Cardiac septum (tissue), 1 donor: ENCODE data around the gene FXYD7. TPM values are rescaled to one million over a fixed set of nuclear protein-coding genes. Genes with fewer than 3 reads are reported as not detected.

Source experiments
- DNase-seq: peaks from one replicate; pipeline ENCODE4 v3.0.0-alpha.2; 2020; ENCODE audit warnings: low spot score
- intact Hi-C: fragments of 100-400 bp; cut with DNase I; formaldehyde crosslinking; loops from one replicate; pipeline ENCODE4 v1.14.0; 2022
- total RNA-seq: library from RNA; stranded (reverse); fragmentation: NEBNext Ultra II Directional; extraction: Animal tissue kit (Norgen Biotek cat#: 25700); gene quantifications from one replicate; pipeline ENCODE4 v1.2.1, GENCODE V29; 2021
- donor health status: DM: no; HTN: no; CAD: no.

FXYD7 gene
- total RNA-seq, 1 donor from 2014 or later = not detected

DNA sequence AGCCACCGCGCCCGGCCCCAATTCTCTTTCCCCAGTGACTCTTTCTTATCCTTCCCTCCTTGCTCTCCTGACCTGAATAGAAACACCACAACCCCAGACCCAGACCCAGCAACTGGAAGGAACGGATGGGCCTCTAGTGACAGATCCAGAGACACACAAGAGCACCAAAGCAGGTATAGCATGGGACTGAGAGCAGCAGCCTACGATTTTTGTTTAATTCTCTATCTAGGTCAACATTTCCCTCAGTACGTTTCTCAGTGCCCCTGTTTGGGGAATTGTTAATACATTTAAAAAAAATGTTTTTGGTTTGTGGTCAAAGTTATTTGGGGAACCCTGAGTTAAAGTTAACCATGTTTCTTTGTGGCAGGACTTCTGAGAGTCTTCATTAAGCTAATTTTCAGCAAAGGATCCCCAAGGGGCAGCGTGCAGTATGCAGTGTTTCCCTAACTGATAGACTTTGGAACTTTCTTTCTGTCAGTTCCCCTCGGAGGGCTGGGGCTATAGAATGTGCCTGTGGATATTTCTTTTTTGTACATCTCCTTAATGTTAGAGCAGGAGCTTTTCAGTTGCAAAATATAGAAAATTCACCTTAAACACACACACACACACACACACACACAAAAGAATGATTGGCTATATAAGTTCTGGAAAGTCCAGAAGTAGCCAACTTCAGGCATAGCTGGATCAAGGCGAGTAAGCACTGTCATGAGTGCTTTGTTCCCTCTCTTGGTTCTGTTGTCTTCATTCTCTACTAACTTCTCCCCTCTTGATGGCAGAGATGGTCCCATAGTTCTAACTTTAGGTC, 17.8 kb downstream of the FXYD7 start:
- DNase-seq = no peak
- intact Hi-C loops = no loop called here

DNA sequence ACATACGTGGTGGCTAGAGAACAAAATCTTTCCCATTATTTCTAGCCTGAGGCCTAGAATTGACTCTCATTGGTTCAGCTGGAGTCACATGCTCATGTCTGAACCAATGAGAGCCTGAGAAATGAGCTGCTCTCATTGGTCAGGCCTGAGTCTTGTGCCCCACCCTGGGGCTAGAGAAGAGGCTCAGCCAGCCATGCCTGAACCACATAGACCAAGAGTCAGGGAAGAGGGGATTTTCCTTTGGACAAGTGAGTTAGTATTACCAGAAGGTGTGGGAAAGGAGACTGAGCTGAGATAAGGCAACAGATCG, 18.3 kb downstream of the FXYD7 start:
- intact Hi-C loops = no loop called here

DNA sequence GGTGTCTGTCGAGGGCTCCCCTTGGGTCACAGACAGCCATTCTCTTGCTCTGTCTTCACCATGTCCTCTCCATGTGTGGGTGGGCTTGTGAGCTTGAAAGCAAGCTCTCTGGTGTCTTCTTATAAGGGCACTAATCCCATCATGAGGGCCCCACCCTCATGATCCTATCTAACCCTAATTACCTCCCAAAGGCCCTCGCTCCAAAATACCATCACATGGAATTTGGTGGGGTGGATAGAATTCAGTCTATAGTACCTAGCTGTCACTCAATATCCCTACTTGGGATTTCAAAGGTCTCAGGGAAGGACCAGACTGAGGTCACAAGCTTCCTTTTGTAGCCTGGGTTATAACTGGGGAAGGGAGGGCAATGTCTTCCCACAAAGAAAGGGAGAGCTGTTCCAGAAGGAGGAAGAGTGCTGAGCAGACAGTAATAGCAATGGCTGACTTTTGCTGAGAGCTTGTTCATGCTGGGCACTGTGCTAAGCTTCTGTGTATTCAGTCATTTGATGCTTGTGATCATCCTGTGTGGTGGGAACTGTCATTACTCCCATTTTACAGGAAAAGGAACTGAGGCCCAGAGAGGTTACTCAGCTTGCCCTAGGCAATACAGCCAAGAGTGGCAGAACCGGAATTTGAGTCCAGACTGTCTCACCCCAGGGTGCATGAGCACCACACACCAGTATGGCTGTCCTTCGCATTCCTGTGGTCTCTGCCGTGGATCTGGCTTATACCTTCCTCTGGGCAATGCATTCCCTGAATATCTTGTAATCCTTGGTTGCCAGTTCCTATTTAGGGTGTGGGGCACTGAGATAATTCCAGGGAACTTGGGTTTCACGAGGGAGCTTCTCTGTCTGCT, 19.6 kb downstream of the FXYD7 start:
- intact Hi-C loops = no loop called here
- no peak for DNase-seq

More for the DNA sequence above, 18.3 kb downstream of the FXYD7 start:
- DNase-seq = no peak

DNA sequence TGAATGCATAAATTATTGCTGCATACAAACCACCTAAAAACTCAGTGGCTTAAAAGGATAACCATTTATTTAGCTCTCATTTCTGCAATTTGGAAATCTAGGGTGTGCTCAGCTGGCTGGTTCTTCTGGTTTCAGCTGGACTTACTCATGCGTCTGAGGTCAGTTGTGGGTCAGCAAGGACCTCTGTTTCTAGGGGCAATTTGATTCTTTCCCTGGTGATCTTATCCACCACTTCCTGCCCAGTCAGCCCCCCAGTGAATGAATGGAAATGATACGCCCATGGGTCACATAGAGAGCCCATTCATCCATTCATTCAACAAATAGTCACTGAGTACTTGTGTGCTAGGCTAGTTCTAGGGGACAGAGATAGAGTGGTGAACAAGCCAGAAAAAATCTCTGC, 21.4 kb downstream of the FXYD7 start:
- peak; percentile 10 for DNase-seq
- intact Hi-C loops = no loop called here

DNA sequence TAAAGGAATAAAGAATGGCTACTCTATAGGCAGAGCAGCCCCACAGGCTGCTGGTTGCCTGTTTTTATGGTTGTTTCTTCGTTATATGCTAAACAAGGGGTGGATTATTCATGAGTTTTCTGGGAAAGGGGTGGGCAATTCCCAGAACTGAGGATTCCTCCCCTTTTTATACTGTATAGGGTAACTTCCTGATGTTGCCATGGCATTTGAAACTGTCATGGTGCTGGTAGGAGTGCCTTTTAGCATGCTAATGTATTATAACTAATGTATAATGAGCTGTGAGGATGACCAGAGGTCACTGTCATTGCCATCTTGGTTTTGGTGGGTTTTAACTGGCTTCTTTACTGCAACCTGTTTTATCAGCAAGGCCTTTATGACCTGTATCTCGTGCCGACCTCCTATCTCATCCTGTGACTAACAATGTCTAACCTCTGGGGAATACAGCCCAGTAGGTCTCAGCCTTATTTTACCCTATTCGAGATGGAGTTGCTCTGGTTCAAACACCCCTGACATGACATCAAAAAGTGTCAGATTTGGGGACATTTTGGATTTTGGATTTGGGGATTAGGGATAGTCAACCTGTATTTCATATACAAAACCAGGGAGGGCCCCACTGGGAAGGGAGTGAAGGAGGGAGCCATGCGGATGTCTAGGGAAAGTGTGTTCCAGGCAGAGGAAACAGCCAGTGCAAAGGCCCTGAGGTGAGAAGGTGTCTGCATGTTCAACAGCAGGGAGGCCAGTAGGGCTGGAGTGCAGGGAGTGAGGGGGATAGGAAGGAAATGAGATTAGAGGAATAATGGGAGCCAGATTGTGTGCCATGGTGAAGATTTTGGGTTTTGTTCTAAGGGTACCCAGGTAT, 22.4 kb downstream of the FXYD7 start:
- DNase-seq = peak; percentile 26
- intact Hi-C loops = no loop called here

DNA sequence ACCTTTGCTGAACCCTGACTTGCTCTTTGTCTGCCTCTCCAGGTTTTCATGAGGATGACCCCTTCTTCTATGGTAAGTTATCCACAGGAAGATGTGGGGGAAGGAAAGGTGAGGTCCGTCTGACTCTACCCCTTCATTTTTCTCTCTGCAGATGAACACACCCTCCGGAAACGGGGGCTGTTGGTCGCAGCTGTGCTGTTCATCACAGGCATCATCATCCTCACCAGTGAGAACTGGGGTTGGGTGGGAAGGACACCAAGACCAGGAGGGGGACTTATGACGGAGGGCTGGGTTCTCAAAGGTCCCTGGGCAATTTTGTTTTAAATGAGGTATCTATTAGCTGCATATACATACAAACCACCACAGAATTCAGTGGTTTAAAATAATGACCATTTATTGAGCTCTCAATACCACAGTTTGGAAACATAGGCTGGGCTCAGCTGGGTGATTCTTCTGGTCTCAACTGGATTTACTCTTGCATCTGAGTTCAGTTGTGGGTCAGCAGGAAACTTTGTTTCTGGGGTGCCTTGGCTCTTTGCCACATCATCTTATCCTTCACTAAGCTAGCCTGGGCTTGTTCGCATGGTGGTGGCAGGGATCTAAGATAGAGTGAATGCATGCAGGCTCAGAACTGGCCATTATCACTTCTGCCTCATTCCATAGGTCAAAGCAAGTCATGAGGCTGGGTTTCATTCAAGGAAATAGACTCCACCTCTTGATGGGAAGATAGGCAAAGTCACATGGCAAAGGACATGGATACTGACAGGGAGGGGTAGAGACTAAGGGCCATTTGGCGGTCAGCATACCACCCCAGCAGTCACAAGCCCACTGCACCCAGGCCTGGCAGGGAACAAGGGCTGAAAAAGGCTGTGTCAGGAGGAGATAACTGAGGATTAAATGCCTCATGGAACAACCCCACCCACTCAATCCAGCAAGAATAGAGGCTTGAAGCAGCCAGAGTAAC, 23.3 kb downstream of the FXYD7 start:
- intact Hi-C loops = no loop called here
- peak; percentile 35 for DNase-seq

DNA sequence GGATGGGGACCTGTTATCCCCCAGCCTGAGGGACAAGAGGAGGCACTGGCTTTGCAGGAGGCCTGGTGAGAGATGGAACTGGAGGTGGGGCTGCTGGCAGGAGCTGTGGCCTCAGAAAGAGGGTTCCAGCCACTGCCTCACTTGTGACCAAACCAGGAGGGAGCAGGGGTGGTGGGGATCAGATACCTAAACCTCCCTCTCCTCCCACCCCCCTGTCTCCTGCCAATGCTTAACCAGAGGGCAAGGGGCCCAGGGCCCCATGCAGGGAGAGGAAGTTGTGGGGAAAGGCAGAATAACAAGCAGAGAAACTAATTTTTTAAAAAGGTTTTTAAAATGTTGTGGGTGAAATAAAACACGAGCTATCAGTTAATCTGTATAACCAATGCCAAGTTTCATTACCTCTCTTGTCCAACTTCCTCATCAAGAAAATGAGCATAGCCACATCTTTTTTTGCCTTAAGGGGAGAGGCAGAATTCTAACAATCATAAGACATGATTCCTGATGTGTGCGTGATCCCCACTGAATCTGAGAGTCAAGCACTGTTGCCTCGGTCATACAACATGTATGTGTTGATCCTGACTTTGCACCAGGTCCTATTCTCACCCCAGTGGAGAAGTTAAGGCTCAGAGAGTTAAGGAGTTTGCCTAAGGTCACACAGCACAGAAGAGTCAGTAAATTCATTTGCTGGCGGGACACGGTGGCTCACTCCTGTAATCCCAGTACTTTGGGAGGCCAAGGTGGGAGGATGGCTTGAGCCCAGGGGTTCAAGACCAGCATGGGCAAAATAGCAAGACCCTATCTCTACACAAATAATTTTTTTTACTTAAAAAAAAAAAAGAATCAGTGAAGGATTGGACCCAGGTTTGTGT, 24.4 kb downstream of the FXYD7 start:
- intact Hi-C loops = no loop called here
- DNase-seq = peak; percentile 47

DNA sequence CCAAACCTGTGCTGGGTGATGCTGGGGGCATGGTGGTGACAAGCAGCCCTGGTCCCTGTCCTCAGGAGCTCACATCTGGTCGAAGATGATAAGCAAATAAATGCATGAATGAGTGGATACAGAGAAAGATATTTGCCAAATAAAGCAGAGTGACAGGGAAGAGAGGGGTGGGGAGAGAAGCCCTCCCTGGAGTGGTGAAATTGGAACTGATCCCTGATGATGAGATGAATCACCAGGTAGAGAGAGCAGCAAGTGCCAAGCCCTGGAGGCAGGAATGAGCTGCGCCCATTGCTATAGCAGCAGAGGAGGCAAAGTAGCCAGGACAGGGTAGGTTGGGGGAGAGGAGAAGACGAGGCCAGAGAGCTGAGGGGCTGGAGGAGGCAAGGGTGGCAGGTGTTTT, 25.1 kb downstream of the FXYD7 start:
- DNase-seq = peak; percentile 41
- intact Hi-C loops = no loop called here

DNA sequence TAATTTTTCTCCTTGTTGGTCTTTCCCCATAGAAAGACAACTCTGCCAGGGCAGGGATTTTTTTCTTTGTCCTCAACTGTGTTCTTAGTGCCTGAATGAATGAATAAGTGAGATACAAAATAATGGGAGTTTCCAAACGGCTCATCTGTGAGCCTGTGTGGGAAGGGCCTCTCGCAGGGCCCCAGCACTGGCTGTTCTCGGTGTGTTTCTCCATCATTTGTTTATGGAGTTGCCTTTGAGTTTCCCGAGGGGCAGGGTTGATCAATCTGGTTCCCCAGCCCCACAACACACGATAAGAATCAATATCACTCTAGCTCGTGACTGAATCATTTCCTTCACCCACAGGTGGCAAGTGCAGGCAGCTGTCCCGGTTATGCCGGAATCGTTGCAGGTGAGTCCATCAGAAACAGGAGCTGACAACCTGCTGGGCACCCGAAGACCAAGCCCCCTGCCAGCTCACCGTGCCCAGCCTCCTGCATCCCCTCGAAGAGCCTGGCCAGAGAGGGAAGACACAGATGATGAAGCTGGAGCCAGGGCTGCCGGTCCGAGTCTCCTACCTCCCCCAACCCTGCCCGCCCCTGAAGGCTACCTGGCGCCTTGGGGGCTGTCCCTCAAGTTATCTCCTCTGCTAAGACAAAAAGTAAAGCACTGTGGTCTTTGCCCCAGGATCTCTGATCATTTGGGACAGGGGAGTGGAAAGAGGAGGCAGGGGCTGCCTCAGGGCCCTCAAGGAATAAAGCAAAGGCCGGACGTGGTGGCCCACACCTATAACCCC, 26.4 kb downstream of the FXYD7 start:
- intact Hi-C loops = no loop called here
- no peak for DNase-seq

DNA sequence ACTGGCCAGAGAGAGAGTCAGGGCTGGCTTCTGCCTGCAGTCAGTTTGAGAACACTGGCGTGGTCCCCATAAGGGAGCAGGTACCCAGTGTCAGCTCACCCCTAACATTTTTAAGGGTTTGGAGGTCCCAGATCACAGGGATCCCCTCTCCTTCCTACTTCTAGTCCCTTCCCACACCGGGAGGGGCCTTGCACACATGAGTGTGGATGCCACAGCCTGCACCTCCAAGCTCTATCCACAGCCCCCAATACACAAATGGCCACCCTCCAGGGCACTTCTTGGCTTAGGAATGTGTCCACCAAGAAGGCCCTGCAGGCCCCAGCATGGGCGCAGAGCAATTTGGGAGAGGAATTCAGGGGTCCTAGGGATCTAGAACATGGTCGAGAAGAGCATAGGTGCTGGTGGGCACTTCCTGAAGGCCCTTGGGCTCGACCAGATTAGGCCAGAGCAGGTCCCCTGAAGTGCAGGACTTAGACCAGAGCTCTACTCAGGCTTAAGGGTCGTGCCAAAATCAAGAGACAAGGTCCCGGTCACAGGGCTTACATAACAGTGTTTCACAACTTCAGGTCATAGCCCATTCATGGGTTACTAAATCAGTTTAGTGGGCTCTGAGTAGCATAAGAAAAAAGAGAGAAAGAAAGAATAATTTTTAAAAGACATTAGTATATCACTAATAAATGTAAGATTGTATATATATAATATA, 27.5 kb downstream of the FXYD7 start:
- intact Hi-C loops = no loop called here

DNA sequence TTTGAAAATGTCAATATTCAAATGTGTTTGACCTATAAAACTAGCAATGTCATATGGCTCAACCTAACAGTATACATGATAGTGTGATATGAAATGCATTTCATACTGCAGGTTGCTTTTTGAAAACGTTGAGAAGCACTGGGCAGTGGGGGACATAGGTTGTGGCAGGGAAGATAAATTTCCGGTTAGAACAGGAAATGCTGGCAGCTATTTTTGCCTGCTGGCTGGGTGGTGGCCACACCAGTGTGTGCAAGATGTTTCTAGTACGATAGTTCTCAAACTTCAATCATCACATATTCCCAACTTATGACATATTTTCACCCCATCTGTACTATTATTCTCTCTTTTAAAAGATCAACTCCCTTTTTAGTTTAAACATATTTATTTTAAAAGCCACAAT, 28.7 kb downstream of the FXYD7 start:
- DNase-seq = no peak
- intact Hi-C loops = no loop called here

More for the DNA sequence above, 27.5 kb downstream of the FXYD7 start:
- DNase-seq = no peak

DNA sequence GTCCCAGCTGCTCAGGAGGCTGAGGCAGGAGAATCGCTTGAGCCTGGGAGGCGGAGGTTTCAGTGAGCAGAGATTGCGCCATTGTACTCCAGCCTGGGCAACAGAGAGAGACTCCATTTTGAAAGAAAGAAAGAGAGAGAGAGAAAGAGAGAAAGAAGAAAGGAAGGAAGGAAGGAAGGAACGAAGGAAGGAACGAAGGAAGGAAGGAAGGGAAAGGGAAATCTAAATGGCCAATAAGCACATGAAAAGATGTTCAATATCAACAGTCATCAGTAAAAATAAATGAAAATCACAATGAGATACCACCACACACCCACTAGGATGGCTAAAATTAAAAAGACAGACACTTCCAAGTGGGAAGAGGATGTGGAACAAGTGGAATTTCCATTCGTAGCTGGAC, 31.2 kb downstream of the FXYD7 start:
- no peak for DNase-seq
- intact Hi-C loops = no loop called here

DNA sequence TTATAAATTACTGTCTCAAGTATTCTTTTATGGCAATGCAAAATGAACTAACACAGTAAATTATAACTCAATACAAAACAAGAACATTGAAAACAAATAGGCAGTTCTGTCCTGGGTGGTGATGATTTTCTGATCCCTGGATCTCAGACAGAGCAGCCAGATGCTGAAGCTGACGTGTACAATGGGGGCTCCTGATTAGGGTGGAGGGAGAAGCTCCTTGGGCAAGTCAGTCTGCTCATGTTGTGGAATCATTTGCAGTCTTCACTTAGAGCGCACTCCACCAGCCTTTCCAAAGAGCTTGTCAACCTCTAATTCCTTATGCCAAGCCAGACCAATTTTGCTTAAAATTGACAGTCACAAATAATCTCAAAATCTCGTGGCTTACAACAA, 33.1 kb downstream of the FXYD7 start:
- intact Hi-C loops = no loop called here
- DNase-seq = no peak

DNA sequence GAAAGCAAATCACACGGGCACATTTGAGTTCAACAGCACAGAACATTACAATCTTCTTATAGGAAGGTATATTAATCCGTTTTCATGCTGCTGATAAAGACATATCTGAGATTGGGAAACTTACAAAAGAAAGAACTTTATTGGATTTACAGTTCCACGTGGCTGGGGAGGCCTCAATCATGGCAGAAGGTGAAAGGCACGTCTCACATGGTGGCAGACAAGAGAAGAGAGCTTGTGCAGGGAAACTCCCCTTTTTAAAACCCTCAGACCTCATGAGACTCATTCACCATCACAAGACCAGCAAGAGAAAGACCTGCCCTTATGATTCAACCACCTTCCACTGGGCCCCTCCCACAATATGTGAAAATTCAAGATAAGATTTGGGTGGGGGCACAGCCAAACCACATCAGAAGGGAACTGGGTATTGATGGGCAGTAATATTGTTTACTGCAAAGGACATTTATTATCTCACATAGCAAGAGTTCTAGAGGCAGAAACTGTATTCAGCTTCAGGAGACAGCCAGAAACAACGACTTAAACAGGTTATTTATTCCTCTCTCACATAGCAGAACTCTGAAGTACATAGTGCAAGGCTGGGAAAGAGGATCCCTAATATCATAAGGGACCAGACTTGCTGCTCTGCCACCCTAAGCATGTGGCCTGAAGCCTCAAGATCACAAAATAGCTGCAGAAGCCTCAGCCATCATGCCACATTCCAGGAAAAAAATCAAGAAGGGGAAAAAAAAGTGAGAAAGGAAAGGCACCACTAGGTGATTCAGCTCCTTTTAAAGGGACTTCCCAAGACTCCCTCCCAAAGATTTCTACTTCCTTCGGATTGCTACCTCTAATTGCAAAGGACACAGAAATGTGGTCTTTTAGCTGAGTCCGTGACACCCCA, 34.6 kb downstream of the FXYD7 start:
- DNase-seq = no peak
- intact Hi-C loops = no loop called here

DNA sequence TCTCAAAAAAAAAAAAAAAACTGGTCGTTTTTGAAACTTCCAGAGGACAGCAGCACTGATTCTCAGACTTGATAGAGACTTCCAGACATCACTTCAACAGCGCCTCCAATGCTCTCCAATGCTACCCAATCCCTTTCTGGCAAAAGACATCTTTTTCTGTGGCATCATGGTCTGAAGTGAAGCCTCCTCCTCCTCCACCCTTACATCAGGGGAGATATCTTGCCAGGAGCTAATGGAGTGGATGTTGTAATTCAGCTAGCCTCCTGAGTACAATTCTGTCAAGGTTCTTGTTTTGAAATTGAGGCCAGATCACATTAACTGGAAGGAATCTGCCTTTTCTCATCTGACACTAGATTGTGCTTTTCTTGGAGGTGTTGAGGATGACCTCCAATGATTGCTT, 35.6 kb downstream of the FXYD7 start:
- no peak for DNase-seq
- intact Hi-C loops = no loop called here

DNA sequence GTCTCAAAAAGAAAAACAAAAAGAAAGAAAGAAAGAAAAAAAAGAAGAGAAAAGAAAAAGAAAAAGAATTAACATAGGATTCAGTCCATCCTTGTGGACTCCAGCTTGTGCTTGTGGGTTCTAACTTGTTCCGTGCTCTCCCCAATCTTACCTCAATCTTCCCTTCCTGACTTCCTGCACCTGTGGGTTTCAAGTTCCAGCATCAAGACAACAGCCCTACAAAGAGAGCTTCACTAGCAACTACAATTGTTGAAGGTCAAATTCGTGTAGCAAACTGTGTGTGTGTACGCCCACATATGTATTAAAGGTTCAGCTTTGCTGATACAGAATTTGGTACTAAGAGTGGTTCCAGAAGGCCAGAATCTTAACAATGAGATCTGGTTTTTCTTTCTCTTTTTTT, 36.8 kb downstream of the FXYD7 start:
- intact Hi-C loops = no loop called here
- DNase-seq = no peak
